Posterior vena cava (tissue), 2 donors: ENCODE data around the gene GFOD1. TPM values are rescaled to one million over a fixed set of nuclear protein-coding genes. Genes with fewer than 3 reads are reported as not detected.
"Not testable (repeated sequence)": the region's sequence is repeated elsewhere in the genome, so short reads cannot be mapped to it uniquely, and the experiment has no call there.

Experiments used
- DNase-seq: peaks from one replicate; pipeline ENCODE4 v3.0.0-alpha.2; 2020; ENCODE audit warnings: low spot score
- intact Hi-C, 2 donors: fragments of 100-400 bp; cut with DNase I; formaldehyde crosslinking; loops; one replicate each; pipeline versions ENCODE4 v1.14.1 to v1.14.2; 2022 to 2023
- total RNA-seq, 2 donors: library from RNA; stranded (reverse); fragmentation: NEBNext Ultra II Directional; extraction: Animal tissue kit (Norgen Biotek cat#: 25700); gene quantifications; one replicate each; pipeline ENCODE4 v1.2.1, GENCODE V29; 2021
- donor health status: DM: yes; HTN: yes; CAD: no.
- donor health status: DM: yes; HTN: yes; CAD: no.

The GFOD1 gene
- total RNA-seq, 2 donors from 2014 or later = 16.8 to 20.4 TPM

DNA sequence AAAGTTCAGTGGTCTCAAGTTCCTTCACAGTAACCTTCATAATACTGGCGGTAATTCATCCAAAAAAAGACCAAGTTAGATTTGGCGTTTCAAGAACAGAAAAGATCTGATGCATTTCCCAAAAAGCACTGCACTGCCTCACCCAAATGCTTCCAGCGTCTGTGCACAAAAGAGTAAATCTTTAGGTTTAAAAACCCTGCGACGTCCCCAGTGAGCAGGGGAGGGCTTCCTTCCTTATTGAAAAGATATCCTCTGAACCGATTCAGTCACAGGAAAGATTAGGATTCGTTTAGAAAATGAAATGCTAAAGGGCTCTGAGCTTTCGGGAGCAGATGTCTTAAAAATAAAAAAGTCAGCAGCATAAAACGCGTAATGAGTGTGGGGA is 159.7 kb downstream of the GFOD1 start:
- intact Hi-C loops = no loop called here
- DNase-seq = no peak

- intact Hi-C loops, DNase-seq: not testable (repeated sequence)
Measured at GRCh38 chr6:13326031-13326586, 161.3 kb downstream of the GFOD1 start.

- intact Hi-C loops = no loop called here
- DNase-seq = no peak
Measured at GRCh38 chr6:13319891-13320564, 167.4 kb downstream of the GFOD1 start.

- intact Hi-C loops = no loop called here
- no peak for DNase-seq
Measured at GRCh38 chr6:13318821-13319220, 168.6 kb downstream of the GFOD1 start.

- DNase-seq = no peak
- intact Hi-C loops = no loop called here
Measured at GRCh38 chr6:13315896-13316295, 171.5 kb downstream of the GFOD1 start.

DNA sequence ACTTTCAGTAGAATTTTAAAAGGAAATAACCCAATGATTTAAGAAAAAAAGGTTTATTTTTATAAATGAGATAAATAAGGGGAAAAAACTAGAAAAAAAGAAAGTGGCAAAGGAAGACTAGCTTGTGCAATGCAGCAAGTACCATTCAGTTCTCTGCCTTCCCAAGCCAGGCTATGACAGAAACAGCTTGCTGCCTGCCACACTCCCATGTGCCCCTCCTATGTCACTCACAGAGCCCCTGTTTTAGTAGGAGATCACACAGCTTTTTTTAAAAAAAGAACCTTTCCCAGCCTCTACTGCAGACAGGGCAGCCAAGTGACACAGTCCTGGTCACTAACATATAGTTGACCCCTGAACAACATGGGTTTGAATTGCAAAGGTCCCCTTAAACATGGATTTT is 172.6 kb downstream of the GFOD1 start:
- intact Hi-C loops = no loop called here
- no peak for DNase-seq

DNA sequence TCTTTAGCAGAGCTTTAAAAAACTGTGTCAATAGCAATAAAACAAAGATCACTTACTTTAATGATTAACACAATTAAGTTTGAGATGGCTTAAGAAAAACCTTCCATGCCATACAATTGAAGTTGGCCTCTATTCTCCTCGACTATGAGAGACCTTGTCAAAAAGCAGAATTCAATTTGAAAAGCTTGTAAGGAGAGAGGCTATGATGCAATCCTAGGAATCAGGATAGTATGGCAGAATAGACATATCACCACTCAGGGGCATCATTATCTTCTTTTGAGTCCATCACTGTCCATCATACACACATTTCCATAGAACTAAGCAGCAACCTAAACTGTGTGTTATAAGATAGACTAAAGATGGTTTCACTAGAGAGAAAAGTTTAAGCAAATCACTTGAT is 176.2 kb downstream of the GFOD1 start:
- intact Hi-C loops = no loop called here
- no peak for DNase-seq

- DNase-seq = no peak
- intact Hi-C loops = no loop called here
Measured at GRCh38 chr6:13308332-13308731, 179.1 kb downstream of the GFOD1 start.

Other genes with a start within 250 kb of the GFOD1 start
- 10 to 100 TPM in 1 of 2 donors, 1 to 10 TPM in 1; 9.9 to 11.9 TPM for gene TBC1D7, start 159.1 kb downstream of the GFOD1 start, total RNA-seq
- gene SIRT5, start 87.0 kb upstream of the GFOD1 start, total RNA-seq = 10 to 100 TPM in 1 of 2 donors, 1 to 10 TPM in 1; 8.9 to 11.7 TPM
- gene NOL7, start 127.7 kb upstream of the GFOD1 start, total RNA-seq = 10 to 100 TPM; 46.8 to 55.5 TPM
- 10 to 100 TPM; 33.9 to 36.9 TPM for gene RANBP9, start 224.2 kb upstream of the GFOD1 start, total RNA-seq